Muscle layer of colon (tissue), 2 donors: ENCODE measurements around the gene UNC5A.

Experiments
- H3K27ac ChIP-seq: one replicate; pipeline ENCODE4 v1.7.0; 2013; ENCODE audit warnings: low read depth, mild to moderate bottlenecking, low read length, moderate library complexity
- H3K27me3 ChIP-seq, 2 donors: one replicate each; pipeline ENCODE4 v1.7.0; 2013; ENCODE audit warnings: low read length in 2 of 2, mild to moderate bottlenecking in 2 of 2; ENCODE audit not compliant: insufficient read depth in 2 of 2, control insufficient read depth in 1 of 2
- H3K36me3 ChIP-seq: one replicate; pipeline ENCODE4 v1.7.0; 2013; ENCODE audit warnings: mild to moderate bottlenecking, low read length; ENCODE audit not compliant: insufficient read depth
- H3K4me1 ChIP-seq: one replicate; pipeline ENCODE4 v1.7.0; 2013; ENCODE audit warnings: mild to moderate bottlenecking, low read length; ENCODE audit not compliant: insufficient read depth
- H3K4me3 ChIP-seq, 2 donors: one replicate each; pipeline ENCODE4 v1.7.0; 2013; ENCODE audit warnings: low read length in 2 of 2, low read depth in 1 of 2, mild to moderate bottlenecking in 1 of 2, moderate library complexity in 1 of 2
- H3K9ac ChIP-seq: one replicate; pipeline ENCODE4 v1.7.0; 2013; ENCODE audit warnings: low read length
- H3K9me3 ChIP-seq: one replicate; pipeline ENCODE4 v1.7.0; 2013; ENCODE audit warnings: mild to moderate bottlenecking, low read length
- donor health status: abdominal sarcoma.
- donor health status: Adenocarcinoma of cecum.

The UNC5A gene

DNA sequence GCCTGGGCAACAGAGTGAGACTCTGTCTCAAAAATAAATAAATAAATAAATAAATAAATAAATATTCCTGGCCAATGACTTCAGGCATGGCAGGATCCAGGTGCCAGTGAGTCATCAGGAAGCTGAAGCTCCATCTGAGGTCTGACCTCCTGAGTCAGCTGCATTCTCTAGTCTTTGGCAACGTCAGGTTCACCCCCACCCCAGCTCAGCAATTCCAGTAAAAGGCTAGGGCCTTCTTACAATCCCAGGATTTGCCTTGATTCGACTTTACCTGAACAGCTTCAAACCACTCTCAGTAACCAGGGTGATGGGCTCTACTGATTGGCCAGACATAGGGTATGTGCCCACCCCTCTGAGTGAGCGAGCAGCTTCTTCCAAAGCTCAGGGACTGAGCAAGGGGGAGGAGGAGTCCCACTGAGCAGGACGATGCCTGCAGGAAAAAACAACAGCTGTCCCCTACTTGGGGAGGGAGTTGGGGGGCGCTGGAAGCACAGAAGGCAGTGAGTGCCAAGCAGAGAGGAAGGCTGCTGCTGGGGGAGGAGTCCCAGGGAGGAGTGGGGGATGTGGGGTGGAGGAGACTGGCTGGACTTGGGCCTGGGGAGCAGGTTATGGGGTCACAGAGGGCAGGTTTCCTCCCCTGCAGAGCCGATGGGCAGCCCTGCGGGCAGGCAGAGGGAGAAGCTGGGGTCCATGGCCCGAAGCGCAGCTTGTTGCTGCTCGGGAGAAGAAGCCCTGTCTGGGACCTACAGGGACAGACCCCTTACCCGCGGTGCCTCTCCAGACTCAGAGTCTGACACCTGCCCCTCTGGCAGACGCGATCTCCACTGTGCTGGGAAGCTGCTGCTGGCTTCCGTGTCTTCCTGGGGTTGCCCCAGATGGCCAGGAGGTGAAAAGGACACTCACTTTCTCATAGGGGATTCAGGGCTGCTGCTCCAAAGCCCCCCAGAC lies 25.9 kb upstream of the UNC5A start:
- Histone ChIP-seq H3K9ac (no peak overlapping the region), H3K9me3 (no peaks in the 10 kb centered on the region), H3K4me1 (no peaks in the 10 kb centered on the region), H3K36me3 (no peaks in the 10 kb centered on the region), H3K4me3 (no peak overlapping the region), H3K27ac (no peak overlapping the region), H3K27me3 (peaks cover 0 to 42% of the 10 kb centered on the region in 2 donors)

GRCh38 chr5:176785184-176786145 lies 24.9 kb upstream of the UNC5A start:
- no peak overlapping the region for H3K9ac ChIP-seq
- no peak overlapping the region for H3K27ac ChIP-seq
- no peaks in the 10 kb centered on the region for H3K4me1 ChIP-seq
- no peaks in the 10 kb centered on the region for H3K9me3 ChIP-seq
- H3K27me3 ChIP-seq, result peaks cover 0 to 40% of the 10 kb centered on the region in 2 donors
- no peak overlapping the region for H3K4me3 ChIP-seq
- no peaks in the 10 kb centered on the region for H3K36me3 ChIP-seq

GRCh38 chr5:176787676-176788075 lies 22.7 kb upstream of the UNC5A start:
- H3K4me3 ChIP-seq, result no peak overlapping the region
- H3K27me3 ChIP-seq, result peaks cover 0 to 40% of the 10 kb centered on the region in 2 donors
- no peaks in the 10 kb centered on the region for H3K36me3 ChIP-seq
- H3K9ac ChIP-seq, result no peak overlapping the region
- H3K4me1 ChIP-seq, result no peaks in the 10 kb centered on the region
- H3K9me3 ChIP-seq, result no peaks in the 10 kb centered on the region
- no peak overlapping the region for H3K27ac ChIP-seq

DNA sequence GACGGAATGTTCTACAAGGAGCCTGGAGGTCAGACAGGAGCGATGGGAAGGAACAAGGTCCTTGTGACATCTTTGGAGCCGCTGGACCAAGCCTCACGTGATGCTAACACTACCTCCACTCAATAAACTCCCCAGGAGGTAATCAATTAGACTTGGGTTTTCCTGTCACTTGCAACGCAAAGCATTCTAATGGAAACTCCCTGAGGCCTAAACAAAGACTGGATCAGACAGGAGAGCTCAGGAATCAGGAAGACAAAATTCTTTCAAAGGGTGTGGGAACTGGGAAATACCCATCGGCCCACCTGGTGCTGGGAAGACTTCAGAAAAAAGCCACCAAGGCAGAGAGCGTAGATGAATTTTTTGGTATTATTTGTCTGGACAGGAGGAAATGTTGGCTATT lies 22.3 kb upstream of the UNC5A start:
- peaks cover 0 to 44% of the 10 kb centered on the region in 2 donors for H3K27me3 ChIP-seq
- H3K27ac ChIP-seq, result no peak overlapping the region
- H3K4me3 ChIP-seq, result no peak overlapping the region
- H3K4me1 ChIP-seq, result no peaks in the 10 kb centered on the region
- H3K9ac ChIP-seq, result no peak overlapping the region
- no peaks in the 10 kb centered on the region for H3K36me3 ChIP-seq
- no peaks in the 10 kb centered on the region for H3K9me3 ChIP-seq

DNA sequence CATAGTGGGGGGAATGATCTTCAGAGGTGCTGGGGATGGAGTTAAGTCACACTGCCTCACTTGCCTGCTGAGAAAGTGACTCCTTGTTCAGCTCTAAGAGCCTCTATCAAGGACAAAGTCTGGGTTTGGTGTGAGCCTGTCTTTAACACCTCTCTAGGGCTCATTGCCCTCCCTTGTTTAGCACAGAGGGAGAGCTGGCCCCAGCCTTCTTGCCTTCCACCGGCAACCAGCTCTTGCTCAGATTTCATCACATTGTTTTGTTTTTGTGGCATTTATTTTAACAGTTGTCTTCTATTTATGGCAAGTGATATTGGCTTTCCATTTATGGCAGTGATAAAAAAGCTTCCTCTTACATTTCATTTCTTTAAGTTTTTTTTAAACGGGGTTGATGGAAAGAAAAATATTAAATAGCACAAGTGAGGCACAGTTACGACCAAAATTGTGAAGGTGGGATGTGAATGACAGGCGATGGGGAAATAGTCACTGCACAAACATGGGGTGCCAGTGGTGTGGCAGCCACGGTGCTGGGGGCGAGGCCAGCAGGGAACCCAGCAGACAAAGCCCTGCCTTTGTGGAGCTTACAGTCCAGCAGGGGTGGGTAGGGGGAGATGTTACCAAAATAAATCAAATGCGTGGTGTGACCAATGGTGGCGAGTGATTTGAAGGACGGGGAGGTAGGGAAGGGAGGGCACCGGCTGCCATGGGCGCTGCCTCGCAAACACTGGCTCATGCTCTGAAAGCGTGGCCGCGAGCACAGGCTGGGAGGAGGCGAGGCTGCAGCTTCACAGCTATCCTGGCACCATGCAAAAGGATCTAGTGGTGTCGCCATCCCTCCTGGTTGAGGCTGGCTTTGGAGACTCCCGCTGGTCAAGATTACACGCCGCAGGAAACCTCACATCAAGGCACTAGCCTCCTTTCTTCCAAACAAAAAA lies 21.2 kb upstream of the UNC5A start:
- Histone ChIP-seq H3K4me1 (no peaks in the 10 kb centered on the region), H3K27ac (no peak overlapping the region), H3K9me3 (no peaks in the 10 kb centered on the region), H3K4me3 (no peak overlapping the region), H3K27me3 (peaks cover 0 to 54% of the 10 kb centered on the region in 2 donors), H3K9ac (no peak overlapping the region), H3K36me3 (no peaks in the 10 kb centered on the region)

- H3K36me3 ChIP-seq, result no peaks in the 10 kb centered on the region
- no peak overlapping the region for H3K9ac ChIP-seq
- no peaks in the 10 kb centered on the region for H3K4me1 ChIP-seq
- no peak overlapping the region for H3K4me3 ChIP-seq
- no peaks in the 10 kb centered on the region for H3K9me3 ChIP-seq
- peaks cover 0 to 54% of the 10 kb centered on the region in 2 donors for H3K27me3 ChIP-seq
- no peak overlapping the region for H3K27ac ChIP-seq
These were observed 20.3 kb upstream of the UNC5A start for GRCh38 chr5:176789873-176790615.

DNA sequence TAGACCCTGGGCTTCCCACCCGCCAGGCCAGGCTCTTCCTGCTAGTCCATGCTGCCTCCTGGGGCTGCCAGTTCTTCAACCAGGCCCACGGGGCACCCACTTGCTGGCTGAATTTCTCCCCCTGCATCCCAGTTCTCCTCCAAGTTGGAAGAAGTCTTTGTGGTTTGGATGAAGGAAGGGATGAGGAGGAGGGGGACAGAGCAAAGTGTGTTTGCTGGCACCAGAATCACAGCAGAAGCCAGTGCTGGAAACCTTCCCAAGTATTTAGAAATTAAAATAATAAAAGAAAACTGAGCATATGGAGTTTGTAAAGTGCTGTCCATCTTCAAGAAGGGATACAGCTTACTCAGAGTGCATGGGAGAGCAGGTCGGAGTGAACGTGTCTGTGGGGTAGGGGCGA lies 19.4 kb upstream of the UNC5A start:
- no peak overlapping the region for H3K9ac ChIP-seq
- peaks cover 0 to 45% of the 10 kb centered on the region in 2 donors for H3K27me3 ChIP-seq
- H3K27ac ChIP-seq, result no peak overlapping the region
- H3K4me3 ChIP-seq, result no peak overlapping the region
- no peaks in the 10 kb centered on the region for H3K36me3 ChIP-seq
- H3K4me1 ChIP-seq, result no peaks in the 10 kb centered on the region
- H3K9me3 ChIP-seq, result no peaks in the 10 kb centered on the region

DNA sequence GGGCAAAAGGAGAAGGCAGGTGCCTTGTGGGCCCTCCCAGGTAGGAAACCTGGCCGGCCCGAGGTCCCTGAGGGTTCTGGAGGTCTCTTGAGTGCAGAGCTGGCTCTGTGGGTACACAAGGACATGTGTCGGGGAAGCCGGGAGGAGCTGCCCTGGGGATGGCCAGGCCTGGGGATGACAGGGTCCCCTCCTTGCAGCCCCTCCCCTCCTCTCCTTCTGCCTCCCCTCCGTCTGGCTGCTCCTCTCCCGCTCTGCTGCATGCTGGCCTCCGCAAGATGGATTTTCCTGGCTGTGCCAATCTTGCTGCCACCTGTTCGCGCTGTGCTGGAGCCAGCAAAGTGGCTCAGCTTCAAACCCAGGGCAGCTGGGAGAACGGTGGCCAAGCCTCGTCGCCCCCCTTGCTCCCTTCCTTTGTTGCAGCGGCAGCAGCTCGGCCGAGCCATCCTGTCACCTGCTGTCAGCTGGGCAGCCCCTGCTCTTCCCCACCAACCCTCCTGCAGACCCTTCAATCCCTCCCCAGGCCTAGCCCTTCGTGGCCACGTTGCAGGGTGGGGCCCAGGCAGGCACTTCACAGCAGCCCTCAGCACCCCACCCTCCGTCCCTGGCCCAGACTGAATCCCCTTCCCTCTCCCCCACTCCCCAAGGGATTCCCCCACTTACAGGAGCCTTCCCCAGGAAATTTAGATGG lies 17.6 kb upstream of the UNC5A start:
- Histone ChIP-seq H3K36me3 (no peaks in the 10 kb centered on the region), H3K9ac (no peak overlapping the region), H3K4me1 (no peaks in the 10 kb centered on the region), H3K27me3 (peaks cover 0 to 37% of the 10 kb centered on the region in 2 donors), H3K4me3 (no peak overlapping the region), H3K27ac (no peak overlapping the region), H3K9me3 (no peaks in the 10 kb centered on the region)

- Histone ChIP-seq H3K9ac (no peak overlapping the region), H3K4me3 (no peak overlapping the region), H3K4me1 (no peaks in the 10 kb centered on the region), H3K27ac (no peak overlapping the region), H3K9me3 (no peaks in the 10 kb centered on the region), H3K36me3 (no peaks in the 10 kb centered on the region), H3K27me3 (peaks cover 0 to 42% of the 10 kb centered on the region in 2 donors)
These were observed 17.0 kb upstream of the UNC5A start for GRCh38 chr5:176793343-176793699.

- no peak overlapping the region for H3K27ac ChIP-seq
- peaks cover 0 to 45% of the 10 kb centered on the region in 2 donors for H3K27me3 ChIP-seq
- no peaks in the 10 kb centered on the region for H3K9me3 ChIP-seq
- no peaks in the 10 kb centered on the region for H3K4me1 ChIP-seq
- no peaks in the 10 kb centered on the region for H3K36me3 ChIP-seq
- no peak overlapping the region for H3K4me3 ChIP-seq
- H3K9ac ChIP-seq, result no peak overlapping the region
These were observed 16.6 kb upstream of the UNC5A start for GRCh38 chr5:176793736-176794135.
